NB4 (cell line): ENCODE measurements around the gene GABRB1.

Experiments used
- CTCF ChIP-seq: IDR thresholded peaks from one replicate; pipeline ENCODE4 v1.5.1; 2012; ENCODE audit warnings: low read depth, low read length
- POLR2A ChIP-seq: IDR thresholded peaks from 2 replicates; pipeline ENCODE4 v1.6.1; 2011; ENCODE audit warnings: mild to moderate bottlenecking; ENCODE audit not compliant: insufficient read length; ENCODE audit errors: extremely low read depth

- TF ChIP-seq CTCF: no peak
- TF ChIP-seq POLR2A: no peak
These were observed 244.2 kb downstream of the GABRB1 start for GRCh38 chr4:47275595-47275994.
